HG02973 (cell line): ENCODE measurements around the gene TNXB.
"Not testable (repeated sequence)": the region's sequence is repeated elsewhere in the genome, so short reads cannot be mapped to it uniquely, and the experiment has no call there.

Experiments
- ATAC-seq: cut with Tn5 transposase; IDR thresholded peaks from one replicate; pipeline ENCODE4 v1.9.1; 2021; ENCODE audit warnings: moderate library complexity; ENCODE audit not compliant: unreplicated experiment

Gene TNXB

DNA sequence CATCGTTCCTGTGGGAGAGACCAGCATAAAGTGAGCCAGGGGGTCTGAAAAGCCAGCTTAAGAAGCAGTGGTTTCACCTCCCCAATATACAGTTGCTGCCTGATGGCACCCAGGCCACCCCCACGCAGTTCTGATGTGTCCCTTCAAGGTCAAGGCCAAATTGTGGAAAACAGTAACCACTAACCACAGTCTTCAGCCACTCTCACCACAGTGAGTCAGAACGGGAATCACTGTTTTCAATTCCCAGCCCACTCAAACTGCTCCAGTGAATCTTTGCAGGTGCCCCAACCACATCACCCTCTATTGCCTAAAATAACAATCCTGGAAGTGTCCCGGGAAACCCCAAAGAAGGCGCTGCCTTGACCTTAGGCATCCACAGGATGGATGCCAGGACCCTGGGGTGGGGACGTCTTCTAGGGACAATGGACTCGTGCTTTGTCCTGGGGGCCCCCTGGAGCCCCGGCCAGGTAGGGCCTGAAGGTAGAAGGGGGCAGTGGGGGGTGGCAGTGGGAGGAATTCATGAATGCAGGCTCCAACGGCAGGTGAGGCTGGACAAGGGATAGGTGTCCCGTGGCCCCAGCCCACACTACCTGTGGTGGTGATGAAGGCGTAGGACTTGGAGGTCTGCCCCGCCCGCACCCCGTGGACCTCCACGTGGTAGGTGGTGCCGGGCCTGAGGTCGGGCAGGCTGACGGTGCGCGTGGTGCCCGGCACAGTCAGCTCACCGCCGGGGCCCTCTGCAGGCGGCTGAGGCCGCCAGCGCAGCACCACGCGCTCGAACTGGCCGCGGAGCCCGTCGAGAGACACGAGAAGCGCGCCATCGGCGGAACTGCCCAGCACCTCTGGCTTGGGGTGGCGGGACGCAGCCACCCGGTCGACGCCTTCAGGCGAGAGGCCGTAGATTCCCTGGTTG lies 22.2 kb downstream of the TNXB start:
- no peak for ATAC-seq

DNA sequence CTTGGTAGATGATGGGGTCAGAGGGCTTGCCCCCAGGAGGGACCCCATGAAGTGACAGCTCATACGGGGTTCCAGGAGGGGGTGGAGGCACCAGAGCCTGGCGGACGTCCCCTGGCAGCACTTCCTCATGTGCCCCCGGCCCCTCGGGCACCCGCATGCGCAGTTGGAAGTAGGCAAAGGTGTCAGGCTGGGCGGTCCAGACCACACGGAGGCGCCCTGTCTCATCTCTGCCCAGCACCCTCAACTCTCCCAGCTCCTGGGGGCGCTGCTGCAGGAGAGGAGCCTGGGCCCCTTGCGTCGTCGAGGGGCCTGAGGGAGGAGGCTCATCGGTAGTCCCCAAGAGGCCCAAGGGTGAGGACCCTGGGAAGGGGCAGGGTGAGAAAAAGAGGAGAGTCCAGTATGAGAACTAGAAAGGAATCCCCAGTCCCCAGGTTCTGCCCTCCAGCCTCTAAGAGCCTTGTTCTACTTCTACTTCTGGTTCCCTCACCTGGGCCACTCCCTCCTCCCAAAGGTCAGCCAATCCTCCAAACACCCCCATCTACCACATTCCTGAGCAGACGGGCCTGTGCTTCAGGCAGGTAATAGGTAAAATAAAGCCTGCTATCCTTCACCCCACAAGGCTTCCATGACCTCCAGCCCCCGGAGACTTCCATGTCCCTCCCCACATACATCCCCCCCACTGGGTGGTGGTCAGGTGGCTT lies 23.2 kb downstream of the TNXB start:
- no peak for ATAC-seq

DNA sequence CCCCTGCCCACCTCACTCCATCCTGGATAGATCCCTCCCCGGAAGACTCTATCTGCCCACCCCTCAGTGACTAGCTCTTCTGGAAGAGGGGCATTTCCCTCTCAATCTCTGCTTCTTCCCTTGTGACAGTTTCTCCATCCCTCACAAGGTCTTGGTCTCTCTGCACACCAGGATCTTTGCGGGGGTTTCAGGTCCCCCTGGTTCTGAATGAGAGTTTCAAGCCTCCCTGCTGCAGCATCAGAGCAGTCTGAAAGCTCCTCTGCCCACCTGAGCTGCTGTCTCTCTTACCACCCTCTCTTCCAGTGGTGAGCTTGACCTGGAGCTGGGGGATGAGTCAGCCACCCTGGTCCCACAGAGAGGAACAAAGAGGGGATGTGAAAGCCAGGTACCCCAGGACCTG lies 24.4 kb downstream of the TNXB start:
- no peak for ATAC-seq

DNA sequence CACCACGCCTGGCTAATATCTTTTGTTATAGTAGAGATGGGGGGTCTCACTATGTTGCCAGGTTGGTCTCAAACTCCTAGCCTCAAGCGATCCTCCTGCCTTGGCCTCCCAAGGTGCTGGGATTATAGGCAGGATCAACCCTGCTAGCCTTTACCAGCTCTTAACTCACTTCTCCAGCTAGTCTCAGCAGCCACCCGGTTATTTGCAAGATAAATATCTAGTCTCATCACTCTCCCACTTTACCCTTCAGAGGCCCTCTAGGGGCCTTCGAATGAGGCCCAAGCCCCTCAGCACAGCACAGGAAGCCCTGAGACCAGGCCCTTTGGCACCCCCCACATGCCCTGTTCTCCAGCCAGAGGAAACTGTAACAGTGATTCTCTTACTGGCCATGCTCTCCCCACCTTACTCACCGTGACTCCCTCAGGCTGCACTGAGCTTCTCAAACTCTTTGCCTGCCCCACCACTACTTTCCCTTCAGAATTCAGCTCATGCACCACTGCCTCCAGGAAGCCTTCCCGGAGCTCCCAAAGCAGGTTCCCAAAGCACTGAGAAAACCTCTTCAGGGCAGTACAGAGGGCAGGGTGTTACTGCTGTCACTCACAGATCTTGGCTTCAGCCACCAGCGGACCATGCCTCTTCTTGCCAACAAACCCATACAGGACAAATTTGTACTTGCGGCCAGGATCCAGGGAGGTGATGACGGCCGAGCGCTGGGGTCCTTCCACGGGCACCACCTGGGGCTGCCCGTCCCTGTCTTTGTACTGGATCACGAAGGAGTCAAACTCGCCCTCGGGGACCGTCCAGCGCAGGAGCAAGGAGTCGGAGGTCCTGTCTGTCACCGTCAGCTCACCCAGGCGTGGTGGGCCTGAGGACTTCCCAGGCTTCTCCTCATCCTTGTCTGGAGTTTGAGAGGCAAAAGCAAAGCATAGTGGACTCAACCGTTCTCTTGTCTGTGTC lies 25.0 kb downstream of the TNXB start:
- no peak for ATAC-seq

DNA sequence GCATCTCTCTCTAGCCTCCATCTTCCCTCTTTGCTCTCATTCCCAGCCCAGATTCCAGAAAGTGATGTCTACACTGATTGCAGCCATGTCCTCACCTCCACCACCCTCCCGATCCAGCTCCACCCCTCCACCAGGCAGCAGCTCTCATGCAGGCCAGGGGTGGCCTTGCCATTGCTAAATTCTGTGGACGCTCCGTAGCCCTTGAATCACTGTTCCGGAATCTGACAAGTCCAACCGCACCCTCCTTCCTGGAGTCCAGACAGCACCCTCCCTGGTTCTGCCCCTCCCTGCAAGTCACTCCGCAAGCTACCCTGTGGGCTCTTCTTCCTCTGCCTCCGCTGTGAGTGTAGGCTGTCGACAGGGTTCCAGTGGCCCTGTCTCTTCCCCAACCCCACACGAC lies 26.2 kb downstream of the TNXB start:
- no peak for ATAC-seq

DNA sequence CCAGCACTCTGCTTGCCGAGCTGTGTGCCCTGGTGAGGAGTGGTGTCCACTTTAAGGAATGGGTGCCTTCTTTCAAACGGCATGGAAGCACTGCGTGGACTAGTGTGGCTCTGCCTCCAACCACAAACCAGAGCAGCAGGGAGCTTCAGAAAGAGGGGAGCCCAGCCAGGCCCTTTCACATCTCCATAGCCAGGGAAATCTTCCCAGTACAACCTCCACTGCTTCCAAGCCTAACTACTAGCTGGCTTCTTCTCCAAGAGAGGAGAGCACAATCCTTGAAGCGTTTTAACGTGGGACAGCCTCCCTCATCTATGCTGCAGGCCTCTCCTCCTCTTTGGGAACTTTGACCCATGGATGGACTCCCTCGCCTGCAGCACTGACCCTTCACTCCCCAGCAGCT lies 26.7 kb downstream of the TNXB start:
- no peak for ATAC-seq

DNA sequence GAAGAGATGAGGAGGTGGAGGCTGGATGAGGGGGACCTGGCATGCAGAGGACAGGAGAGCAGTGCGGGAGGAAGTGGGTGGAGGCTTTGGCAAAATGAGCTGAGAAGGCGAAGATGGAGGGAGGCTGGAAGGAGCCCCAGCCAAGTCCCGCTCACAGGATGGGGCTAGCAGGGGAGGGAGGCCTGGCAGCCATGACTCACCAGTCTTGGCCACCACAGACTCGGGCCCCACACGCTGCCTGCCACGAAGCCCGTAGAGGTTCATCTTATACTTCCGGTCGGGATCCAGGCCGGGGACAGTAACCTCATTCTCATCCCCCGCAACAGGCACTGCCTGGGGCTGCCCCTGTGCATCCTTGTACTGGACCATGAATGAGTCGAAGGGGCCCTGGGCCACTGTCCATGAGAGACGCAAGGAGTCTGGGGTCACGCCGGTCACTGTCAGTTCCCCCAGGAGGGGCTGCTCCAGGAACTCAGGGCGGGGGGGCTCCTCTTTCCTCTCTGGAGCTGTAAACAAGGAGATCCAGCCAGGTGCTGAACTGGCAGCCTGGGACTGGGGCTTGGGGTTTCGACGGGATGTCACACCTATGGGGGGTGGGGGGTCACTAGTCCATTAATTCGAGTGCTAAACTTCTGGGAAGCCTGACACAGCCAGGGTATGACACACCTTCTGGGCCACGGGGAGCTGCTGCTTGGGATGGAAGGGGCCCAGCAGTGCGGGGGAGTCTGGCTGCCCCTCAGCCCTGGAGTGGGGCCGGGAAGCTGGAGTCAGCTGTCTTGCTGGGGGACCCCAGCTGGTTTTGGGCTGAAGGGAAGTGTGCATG lies 27.8 kb downstream of the TNXB start:
- no peak for ATAC-seq

DNA sequence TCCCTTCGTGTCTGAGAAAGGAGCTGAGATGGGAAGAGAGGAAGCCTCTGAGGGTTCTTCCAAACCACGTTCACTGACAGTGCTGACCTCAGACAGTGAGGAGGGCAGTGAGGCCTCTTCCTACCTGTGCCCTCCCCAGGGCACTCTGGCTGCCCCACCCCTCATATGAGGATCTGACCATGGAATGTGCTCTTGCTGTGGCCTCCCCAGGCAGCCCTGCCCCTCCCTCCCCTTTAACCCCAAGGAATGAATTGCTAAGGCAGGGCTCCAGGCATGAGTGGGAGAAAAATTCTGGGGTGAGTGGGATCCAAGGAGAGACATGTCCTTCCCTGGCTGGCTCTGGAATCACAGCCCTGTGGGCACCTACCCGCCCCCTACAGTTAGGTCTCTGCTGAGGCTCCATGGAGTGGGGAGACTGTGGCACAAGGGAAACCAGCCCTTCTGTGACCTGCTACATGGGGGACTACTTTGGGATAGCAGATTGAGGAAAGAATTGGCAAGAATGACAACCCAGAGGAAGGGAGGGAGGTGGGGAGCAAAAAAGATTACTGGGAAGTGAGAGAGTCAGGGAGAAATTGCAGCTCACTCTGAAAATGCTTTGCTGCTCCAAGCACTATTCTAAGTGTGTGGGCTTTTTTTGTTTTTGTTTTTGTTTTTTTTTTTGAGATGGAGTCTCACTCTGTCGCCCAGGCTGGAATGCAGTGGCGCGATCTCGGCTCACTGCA lies 29.4 kb downstream of the TNXB start:
- ATAC-seq: no peak

DNA sequence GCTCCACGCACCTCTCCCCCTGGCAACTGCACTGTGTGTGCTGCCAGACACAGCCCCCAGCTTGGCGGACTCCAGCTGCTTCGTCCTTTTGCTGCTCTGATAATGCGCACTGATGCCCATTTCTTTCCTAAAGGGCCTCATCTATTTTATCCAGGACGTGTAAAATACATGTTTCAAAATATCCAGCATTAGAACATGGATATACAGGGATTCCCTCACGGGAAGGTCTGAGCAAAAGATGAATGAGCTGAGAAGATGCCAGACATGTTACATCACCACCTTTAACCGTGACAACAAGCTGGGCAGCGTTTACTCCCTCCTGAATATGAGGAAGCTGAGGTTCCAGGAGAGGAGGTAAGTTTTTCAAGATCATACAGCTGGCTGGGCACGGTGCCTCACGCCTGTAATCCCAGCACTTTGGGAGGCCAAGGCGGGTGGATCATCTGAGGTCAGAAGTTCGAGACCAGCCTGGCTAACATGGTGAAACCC lies 32.8 kb downstream of the TNXB start:
- no peak for ATAC-seq

DNA sequence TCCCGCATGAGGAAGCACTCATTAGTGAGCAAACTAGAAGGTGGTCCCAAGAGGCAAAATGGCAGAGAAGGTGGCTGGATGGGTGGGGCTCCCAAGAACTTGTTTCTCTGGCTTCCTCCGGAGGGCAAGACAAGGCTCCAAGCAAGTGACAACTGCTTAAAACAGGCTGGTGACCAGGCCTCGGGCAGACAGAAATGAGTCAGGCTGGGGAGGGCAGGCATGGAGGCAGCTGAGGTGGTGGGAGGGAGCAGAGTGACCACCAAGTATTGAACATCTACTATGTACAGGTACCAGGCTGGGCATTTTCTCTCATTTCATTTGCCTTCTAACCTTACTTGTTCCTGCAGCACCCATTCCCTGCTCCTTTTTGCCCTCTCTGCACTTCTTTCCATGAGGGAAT lies 33.4 kb downstream of the TNXB start:
- ATAC-seq: no peak

DNA sequence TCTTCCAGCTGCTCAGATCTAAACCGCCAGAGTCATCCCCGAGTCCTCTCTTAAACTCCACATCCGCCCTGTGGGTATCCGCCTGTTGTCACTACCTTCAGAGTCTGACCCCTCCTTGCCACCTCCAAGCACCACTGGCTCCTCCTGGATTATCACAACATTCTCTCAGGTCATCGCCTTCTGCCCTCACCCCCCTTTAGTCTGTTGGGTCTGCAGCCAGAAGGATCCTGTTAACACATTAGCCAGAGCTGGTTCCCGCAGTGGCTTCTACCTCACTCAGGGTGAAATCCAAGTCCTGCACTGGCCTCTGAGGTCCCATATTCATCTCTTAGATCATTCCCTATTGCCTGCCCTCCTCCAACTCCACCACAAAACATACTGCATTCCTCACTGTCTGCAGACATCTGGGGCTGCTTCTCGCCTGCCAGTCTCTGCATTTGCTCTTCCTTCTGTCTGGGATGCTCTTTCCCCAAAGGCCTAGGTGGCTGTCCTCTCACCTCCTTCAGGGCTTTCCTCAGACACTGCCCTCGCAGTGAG lies 34.1 kb downstream of the TNXB start:
- ATAC-seq: no peak

DNA sequence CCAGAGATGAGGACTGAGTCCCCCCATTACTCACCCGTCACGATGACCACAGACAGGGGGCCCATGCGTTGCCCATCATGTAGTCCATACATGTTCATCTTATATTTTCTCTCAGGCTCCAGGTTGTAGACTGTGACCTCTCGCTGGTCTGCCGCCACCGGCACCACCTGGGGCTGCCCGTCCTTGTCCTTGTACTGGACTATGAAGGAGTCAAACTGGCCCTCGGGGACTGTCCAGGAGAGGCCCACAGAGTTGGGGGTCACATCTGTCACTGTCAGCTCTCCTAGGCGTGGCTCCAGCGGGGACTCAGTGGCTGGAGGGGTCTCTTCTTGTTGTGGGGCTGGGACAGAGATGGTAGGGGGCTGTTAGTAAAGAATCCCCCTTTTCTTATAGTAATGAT lies 35.5 kb downstream of the TNXB start:
- ATAC-seq: no peak

DNA sequence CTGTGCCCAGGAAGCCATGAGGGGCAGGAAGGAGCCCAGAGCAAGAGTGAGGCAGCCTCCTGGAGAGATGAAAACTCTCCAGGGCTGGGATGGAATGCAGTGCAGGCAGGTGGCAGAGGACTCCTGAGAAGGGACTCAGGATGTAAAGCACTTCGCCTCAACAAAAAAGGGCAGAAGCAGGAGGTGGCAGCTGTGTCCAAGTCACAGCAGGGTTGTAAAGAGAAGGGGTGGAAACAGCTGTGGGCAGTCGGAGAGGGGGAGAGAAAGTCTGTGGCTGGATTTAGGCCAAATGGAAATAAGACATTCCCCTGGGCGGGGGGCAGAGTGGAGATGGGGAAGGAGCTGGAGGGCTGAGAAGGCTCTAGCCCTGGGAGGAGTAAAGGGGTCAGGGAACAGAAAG lies 36.0 kb downstream of the TNXB start:
- no peak for ATAC-seq

DNA sequence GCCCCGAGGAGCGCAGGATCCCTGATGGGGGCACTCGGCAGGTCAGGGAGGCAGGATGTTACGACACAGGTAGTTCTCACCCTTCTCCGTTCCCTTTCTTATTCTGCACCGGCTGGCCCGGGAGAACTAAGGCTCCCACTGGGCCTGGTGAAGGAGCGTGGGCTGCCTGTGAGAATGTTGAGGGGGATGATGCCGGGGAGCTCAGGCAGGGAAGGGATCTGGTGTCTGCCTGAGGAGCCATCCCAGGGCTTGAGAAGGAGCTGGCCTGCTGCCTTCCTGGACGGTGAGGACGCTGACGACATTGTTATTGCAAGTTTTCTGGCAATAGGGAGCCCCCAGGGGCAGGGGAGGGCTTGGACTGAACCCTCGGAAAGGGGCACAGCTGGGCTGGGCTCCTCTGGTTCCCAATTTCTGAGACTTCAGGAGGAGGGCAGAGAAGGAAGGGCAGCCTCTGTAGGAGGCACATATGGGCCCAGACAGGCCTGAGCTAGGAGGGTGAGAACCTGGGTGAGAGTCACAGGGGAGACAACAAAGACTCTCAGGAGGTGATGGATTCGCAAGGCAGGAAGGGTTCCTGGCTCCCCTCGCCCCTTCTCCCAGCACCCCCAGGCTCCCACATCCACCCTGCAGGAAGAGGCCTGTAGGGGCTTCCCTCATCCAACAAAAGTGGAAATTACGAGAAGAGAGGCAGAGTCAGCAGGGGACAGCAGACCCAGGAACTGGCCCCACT lies 38.2 kb downstream of the TNXB start:
- ATAC-seq: no peak

DNA sequence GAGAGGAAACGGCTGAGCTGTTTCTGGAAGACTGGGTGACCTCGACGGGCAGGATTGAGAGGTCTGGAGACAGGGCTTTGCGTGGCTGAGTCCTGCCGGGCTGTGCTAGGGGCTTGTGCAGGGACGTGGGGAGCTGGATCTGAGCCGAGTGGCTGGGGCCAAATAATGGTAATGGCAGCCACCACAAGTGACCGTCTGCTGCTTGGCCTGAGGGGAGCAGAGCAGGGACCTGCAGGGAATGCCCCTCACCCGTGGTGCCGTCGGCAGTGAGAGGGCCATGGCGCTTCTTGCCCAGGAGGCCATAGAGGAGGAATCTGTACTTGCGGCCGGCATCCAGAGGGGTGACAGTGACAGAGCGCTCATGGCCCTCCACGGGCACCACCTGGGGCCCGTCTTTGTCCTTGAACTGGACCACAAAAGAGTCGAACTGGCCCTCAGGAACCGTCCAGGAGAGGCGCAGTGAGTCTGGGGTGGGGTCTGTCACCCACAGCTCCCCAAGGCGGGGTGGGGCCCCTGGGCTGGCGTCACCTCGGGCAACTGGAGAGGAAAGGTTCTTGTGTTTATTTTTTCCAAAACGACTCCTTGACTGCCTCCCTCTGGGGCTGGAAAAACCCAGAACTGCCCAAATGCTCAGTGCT lies 39.1 kb downstream of the TNXB start:
- no peak for ATAC-seq

DNA sequence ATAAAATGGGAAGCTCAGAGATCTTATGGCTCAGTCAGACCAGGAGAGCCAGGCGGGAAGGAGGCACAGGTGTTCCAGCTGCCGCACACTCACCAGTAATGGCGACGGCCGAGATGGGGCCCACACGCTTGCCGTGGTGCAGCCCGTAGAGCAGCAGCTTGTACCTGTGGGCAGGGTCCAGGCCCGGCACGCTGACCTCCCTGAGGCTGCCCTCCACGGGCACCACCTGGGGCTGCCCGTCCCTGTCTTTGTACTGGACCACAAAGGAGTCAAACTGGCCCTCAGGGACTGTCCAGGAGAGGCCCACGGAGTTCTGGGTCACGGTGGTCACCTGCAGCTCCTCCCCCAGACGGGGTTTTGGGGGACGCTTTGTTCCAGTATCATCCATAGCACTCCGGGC lies 39.7 kb downstream of the TNXB start:
- no peak for ATAC-seq

DNA sequence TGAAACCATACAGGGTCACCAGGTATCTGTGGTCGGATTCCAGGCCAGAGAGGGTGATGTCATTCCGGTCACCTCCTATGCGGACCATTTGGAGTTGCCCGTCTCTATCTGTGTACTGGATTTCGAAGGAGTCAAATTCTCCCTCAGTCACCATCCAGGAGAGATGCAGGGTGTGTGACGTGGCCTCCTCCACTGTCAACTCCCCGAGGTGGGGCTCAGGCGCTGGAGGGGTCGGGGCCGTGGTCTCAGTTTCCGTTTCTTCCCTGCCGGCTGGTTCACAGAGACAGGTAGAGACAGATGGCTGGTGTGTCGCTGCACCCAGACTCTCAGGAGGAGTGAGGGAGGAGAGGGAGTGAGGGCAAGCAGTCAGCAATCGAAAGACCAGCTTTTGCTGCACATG lies 40.3 kb downstream of the TNXB start:
- no peak for ATAC-seq

DNA sequence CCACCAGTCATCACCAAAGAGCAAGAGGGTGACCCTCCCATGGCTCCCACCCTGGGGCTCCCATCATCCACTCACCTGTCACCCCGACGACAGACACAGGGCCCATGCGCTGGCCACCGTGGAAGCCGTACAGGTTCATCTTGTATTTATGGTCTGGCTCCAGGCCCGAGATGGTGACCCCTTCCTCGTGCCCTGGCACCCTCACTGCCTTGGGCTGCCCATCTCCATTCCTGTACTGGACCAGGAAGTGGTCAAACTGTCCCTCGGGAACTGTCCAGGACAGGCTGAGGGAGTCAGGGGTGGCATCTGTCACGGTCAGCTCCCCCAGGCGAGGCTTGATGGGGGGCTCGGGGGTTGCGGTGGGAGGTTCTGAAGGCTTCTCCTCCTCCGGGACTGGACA lies 40.8 kb downstream of the TNXB start:
- ATAC-seq: not testable (repeated sequence)
